IPS-18a (cell line): ENCODE measurements around the gene MLLT3.
"Not testable (repeated sequence)": the region's sequence is repeated elsewhere in the genome, so short reads cannot be mapped to it uniquely, and the experiment has no call there.

Experiments
- H3K27ac ChIP-seq: one replicate; pipeline ENCODE4 v1.5.1; 2013; ENCODE audit warnings: low read length
- H3K27me3 ChIP-seq: one replicate; pipeline ENCODE4 v1.6.1; 2013; ENCODE audit warnings: mild to moderate bottlenecking, low read length; ENCODE audit not compliant: control insufficient read depth, insufficient read depth
- H3K36me3 ChIP-seq: one replicate; pipeline ENCODE4 v1.6.1; 2013; ENCODE audit warnings: low read depth, low read length; ENCODE audit not compliant: control insufficient read depth
- H3K4me1 ChIP-seq: one replicate; pipeline ENCODE4 v1.6.1; 2013; ENCODE audit warnings: low read depth, low read length; ENCODE audit not compliant: control insufficient read depth
- H3K4me3 ChIP-seq: one replicate; pipeline ENCODE4 v1.5.1; 2013; ENCODE audit warnings: low read length
- H3K9ac ChIP-seq: one replicate; pipeline ENCODE4 v1.6.1; 2013; ENCODE audit warnings: mild to moderate bottlenecking, low read length, moderate library complexity
- H3K9me3 ChIP-seq: one replicate; pipeline ENCODE4 v1.6.1; 2013; ENCODE audit warnings: low read depth, low read length; ENCODE audit not compliant: control insufficient read depth

MLLT3 gene

GRCh38 chr9:20622330-20623020 lies at the start of gene MLLT3:
MLLT3 (minus strand) TSS chr9:20622499.
- H3K9ac ChIP-seq: peak within 1 kb of the TSS; percentile 34

GRCh38 chr9:20671635-20672034 lies 49.3 kb upstream of the MLLT3 start:
- Histone ChIP-seq H3K4me1 (peaks cover 9% of the 10 kb centered on the region), H3K9me3 (no peaks in the 10 kb centered on the region), H3K27me3 (no peaks in the 10 kb centered on the region), H3K9ac (no peak overlapping the region), H3K36me3 (no peaks in the 10 kb centered on the region), H3K27ac (no peak overlapping the region), H3K4me3 (no peak overlapping the region)

More at GRCh38 chr9:20622330-20623020, at the start of gene MLLT3:
- peak within 1 kb of the TSS; percentile 91 for H3K4me3 ChIP-seq
- no peaks in the 10 kb centered on the region for H3K9me3 ChIP-seq
- H3K36me3 ChIP-seq: no peaks in the 10 kb centered on the region
- H3K4me1 ChIP-seq: peaks cover 19% of the 10 kb centered on the region
- H3K27me3 ChIP-seq: peaks cover 61% of the 10 kb centered on the region
- H3K27ac ChIP-seq: no peak within 1 kb of the TSS

- H3K36me3 ChIP-seq: no peaks in the 10 kb centered on the region
- H3K4me1 ChIP-seq: peaks cover 10% of the 10 kb centered on the region
- H3K27ac ChIP-seq: no peak overlapping the region
- H3K9ac ChIP-seq: no peak overlapping the region
- H3K4me3 ChIP-seq: no peak overlapping the region
- H3K27me3 ChIP-seq: no peaks in the 10 kb centered on the region
- H3K9me3 ChIP-seq: no peaks in the 10 kb centered on the region
These were observed 48.1 kb upstream of the MLLT3 start for GRCh38 chr9:20670395-20670794.

DNA sequence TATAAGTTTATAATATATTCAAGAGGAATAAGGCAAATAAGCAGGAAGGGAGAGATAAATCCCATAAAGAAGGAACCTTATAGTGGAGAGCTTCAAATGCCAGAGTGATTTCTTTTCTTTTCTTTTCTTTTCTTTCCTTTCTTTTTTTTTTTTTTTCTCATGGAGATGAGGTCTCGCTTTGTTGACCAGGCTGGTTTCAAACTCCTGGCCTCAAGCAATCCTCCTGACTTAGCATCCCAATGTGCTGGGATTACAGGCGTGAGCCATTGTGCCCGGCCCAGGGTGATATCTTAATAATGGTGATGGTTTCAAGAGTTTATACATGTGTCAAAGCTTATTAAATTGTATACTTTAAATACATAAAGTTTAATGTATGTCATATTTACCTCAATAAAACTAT lies 42.2 kb upstream of the MLLT3 start:
- Histone ChIP-seq H3K36me3 (no peaks in the 10 kb centered on the region), H3K27me3 (no peaks in the 10 kb centered on the region), H3K27ac (no peak overlapping the region), H3K9me3 (no peaks in the 10 kb centered on the region), H3K9ac (no peak overlapping the region), H3K4me3 (no peak overlapping the region), H3K4me1 (peaks cover 28% of the 10 kb centered on the region)

GRCh38 chr9:20663133-20663532 lies 40.8 kb upstream of the MLLT3 start:
- Histone ChIP-seq H3K27ac (no peak overlapping the region), H3K4me3 (no peak overlapping the region), H3K36me3 (no peaks in the 10 kb centered on the region), H3K4me1 (peaks cover 31% of the 10 kb centered on the region), H3K9ac (no peak overlapping the region), H3K9me3 (no peaks in the 10 kb centered on the region), H3K27me3 (no peaks in the 10 kb centered on the region)

DNA sequence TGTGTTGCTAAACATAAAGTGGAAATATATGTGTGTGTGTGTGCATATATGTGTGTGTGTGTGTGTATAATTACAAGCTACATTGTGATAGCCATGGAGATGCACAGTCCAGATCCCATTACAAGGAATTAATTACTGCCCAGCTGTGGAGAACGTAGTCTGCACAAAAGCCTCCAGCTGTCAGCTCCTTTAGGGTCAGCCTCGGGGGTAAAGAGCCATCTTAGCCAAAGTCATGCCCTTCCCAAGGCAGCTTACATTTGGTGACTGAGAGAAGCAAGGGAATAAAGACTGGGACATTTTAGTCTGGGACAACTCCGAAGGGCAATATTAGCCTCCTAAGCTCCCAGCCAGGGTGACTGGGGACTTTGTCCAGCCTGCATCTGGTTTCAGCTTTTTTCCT lies 39.9 kb upstream of the MLLT3 start:
- H3K27me3 ChIP-seq: no peaks in the 10 kb centered on the region
- no peaks in the 10 kb centered on the region for H3K9me3 ChIP-seq
- peaks cover 31% of the 10 kb centered on the region for H3K4me1 ChIP-seq
- H3K27ac ChIP-seq: no peak overlapping the region
- H3K9ac ChIP-seq: no peak overlapping the region
- H3K4me3 ChIP-seq: no peak overlapping the region
- H3K36me3 ChIP-seq: no peaks in the 10 kb centered on the region

- H3K36me3 ChIP-seq: no peaks in the 10 kb centered on the region
- H3K4me3 ChIP-seq: peak overlapping the region; percentile 84
- peak overlapping the region; percentile 72 for H3K9ac ChIP-seq
- no peaks in the 10 kb centered on the region for H3K27me3 ChIP-seq
- H3K27ac ChIP-seq: peak overlapping the region; percentile 22
- no peaks in the 10 kb centered on the region for H3K9me3 ChIP-seq
- H3K4me1 ChIP-seq: peaks cover 23% of the 10 kb centered on the region
These were observed 37.2 kb upstream of the MLLT3 start for GRCh38 chr9:20659474-20659967.

GRCh38 chr9:20658677-20659473 lies 36.6 kb upstream of the MLLT3 start:
- no peaks in the 10 kb centered on the region for H3K27me3 ChIP-seq
- H3K27ac ChIP-seq: peak overlapping the region; percentile 90
- peaks cover 20% of the 10 kb centered on the region for H3K4me1 ChIP-seq
- H3K4me3 ChIP-seq: peak overlapping the region; percentile 84
- no peaks in the 10 kb centered on the region for H3K9me3 ChIP-seq
- H3K36me3 ChIP-seq: no peaks in the 10 kb centered on the region
- peak overlapping the region; percentile 72 for H3K9ac ChIP-seq

GRCh38 chr9:20658246-20658667 lies 36.0 kb upstream of the MLLT3 start:
- H3K9me3 ChIP-seq, H3K27me3 ChIP-seq, H3K36me3 ChIP-seq: not testable (repeated sequence)
- H3K4me1 ChIP-seq: peaks cover 14% of the 10 kb centered on the region
- H3K27ac ChIP-seq: peak overlapping the region; percentile 90
- H3K4me3 ChIP-seq: peak overlapping the region; percentile 84
- peak overlapping the region; percentile 72 for H3K9ac ChIP-seq

GRCh38 chr9:20651939-20652338 lies 29.6 kb upstream of the MLLT3 start:
- Histone ChIP-seq H3K36me3 (no peaks in the 10 kb centered on the region), H3K27me3 (no peaks in the 10 kb centered on the region), H3K4me1 (no peaks in the 10 kb centered on the region), H3K9me3 (no peaks in the 10 kb centered on the region), H3K9ac (no peak overlapping the region), H3K27ac (no peak overlapping the region), H3K4me3 (no peak overlapping the region)

- Histone ChIP-seq H3K4me1 (no peaks in the 10 kb centered on the region), H3K27me3 (no peaks in the 10 kb centered on the region), H3K9ac (no peak overlapping the region)
These were observed 28.5 kb upstream of the MLLT3 start for GRCh38 chr9:20650750-20651299.

More at GRCh38 chr9:20650750-20651299, 28.5 kb upstream of the MLLT3 start:
- Histone ChIP-seq H3K9me3 (no peaks in the 10 kb centered on the region), H3K27ac (no peak overlapping the region), H3K4me3 (no peak overlapping the region), H3K36me3 (no peaks in the 10 kb centered on the region)
